Measurements from ENCODE around the gene TIMM29. TPM values are rescaled to one million over a fixed set of nuclear protein-coding genes. Genes with fewer than 3 reads are reported as not detected.
A peak's percentile ranks its signal among the peaks of the same experiment; 100 is the strongest.

TIMM29 gene
- polyA plus RNA-seq, 1 experiment, result 9.1 TPM

GRCh38 chr19:10891405-10892086 lies 37.1 kb upstream of the TIMM29 start:
- H3K4me3 ChIP-seq (ENCODE audit: low read depth, low read length), result no peak overlapping the region
- ChIA-PET CTCF (interaction anchor here (0.6 kb wide), 1 partner anchor 112 kb away, joined by 3 read pairs; no protein-coding TSS in a partner anchor), POLR2A (no interaction called here)
- no peaks in the 10 kb centered on the region; the same call in 1 of the 2 replicates for H3K36me3 ChIP-seq (ENCODE audit: control insufficient read depth, insufficient read depth, low read length)
- TF ChIP-seq, protein P1, sequence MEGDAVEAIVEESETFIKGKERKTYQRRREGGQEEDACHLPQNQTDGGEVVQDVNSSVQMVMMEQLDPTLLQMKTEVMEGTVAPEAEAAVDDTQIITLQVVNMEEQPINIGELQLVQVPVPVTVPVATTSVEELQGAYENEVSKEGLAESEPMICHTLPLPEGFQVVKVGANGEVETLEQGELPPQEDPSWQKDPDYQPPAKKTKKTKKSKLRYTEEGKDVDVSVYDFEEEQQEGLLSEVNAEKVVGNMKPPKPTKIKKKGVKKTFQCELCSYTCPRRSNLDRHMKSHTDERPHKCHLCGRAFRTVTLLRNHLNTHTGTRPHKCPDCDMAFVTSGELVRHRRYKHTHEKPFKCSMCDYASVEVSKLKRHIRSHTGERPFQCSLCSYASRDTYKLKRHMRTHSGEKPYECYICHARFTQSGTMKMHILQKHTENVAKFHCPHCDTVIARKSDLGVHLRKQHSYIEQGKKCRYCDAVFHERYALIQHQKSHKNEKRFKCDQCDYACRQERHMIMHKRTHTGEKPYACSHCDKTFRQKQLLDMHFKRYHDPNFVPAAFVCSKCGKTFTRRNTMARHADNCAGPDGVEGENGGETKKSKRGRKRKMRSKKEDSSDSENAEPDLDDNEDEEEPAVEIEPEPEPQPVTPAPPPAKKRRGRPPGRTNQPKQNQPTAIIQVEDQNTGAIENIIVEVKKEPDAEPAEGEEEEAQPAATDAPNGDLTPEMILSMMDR (IDR thresholded peaks at IDR 0.05; ENCODE audit: insufficient read depth, low read depth, low read length), result no peak
- no peaks in the 10 kb centered on the region for H3K27me3 ChIP-seq (ENCODE audit: control insufficient read depth, insufficient read depth, low read length)
- no peak for DNase-seq (ENCODE audit: low read depth)

- TF ChIP-seq, protein P1 (IDR thresholded peaks at IDR 0.05; ENCODE audit: insufficient read depth, low read depth, low read length), result no peak
- POLR2A ChIA-PET, result no interaction called here
- H3K27me3 ChIP-seq (ENCODE audit: control insufficient read depth, insufficient read depth, low read length), result no peaks in the 10 kb centered on the region
- DNase-seq (ENCODE audit: low read depth), result no peak
- H3K4me3 ChIP-seq (ENCODE audit: low read depth, low read length), result no peak overlapping the region
- no peaks in the 10 kb centered on the region; the same call in 1 of the 2 replicates for H3K36me3 ChIP-seq (ENCODE audit: control insufficient read depth, insufficient read depth, low read length)
- CTCF ChIA-PET, result interaction anchor here (1.4 kb wide), 1 partner anchor 20 kb away, joined by 4 read pairs; no protein-coding TSS in a partner anchor
Observed at GRCh38 chr19:10892256-10892655, 36.4 kb upstream of the TIMM29 start.

GRCh38 chr19:10894911-10895213 lies 33.7 kb upstream of the TIMM29 start:
- TF ChIP-seq, protein P1 (IDR thresholded peaks at IDR 0.05; ENCODE audit: insufficient read depth, low read depth, low read length), result no peak
- ChIA-PET CTCF (no interaction called here), POLR2A (no interaction called here)
- Histone ChIP-seq H3K4me3 (ENCODE audit: low read depth, low read length) (no peak overlapping the region), H3K27me3 (ENCODE audit: control insufficient read depth, insufficient read depth, low read length) (no peaks in the 10 kb centered on the region), H3K36me3 (ENCODE audit: control insufficient read depth, insufficient read depth, low read length) (no peaks in the 10 kb centered on the region)
- DNase-seq (ENCODE audit: low read depth), result no peak

GRCh38 chr19:10895363-10895762 lies 33.2 kb upstream of the TIMM29 start:
- POLR2A ChIA-PET, result no interaction called here
- CTCF ChIA-PET, result no interaction called here
- H3K36me3 ChIP-seq (ENCODE audit: control insufficient read depth, insufficient read depth, low read length), result no peaks in the 10 kb centered on the region
- H3K4me3 ChIP-seq (ENCODE audit: low read depth, low read length), result no peak overlapping the region
- no peaks in the 10 kb centered on the region for H3K27me3 ChIP-seq (ENCODE audit: control insufficient read depth, insufficient read depth, low read length)
- TF ChIP-seq, protein P1 (IDR thresholded peaks at IDR 0.05; ENCODE audit: insufficient read depth, low read depth, low read length), result no peak
- no peak for DNase-seq (ENCODE audit: low read depth)

- Histone ChIP-seq H3K4me3 (ENCODE audit: low read depth, low read length) (no peak overlapping the region), H3K36me3 (ENCODE audit: control insufficient read depth, insufficient read depth, low read length) (no peaks in the 10 kb centered on the region), H3K27me3 (ENCODE audit: control insufficient read depth, insufficient read depth, low read length) (no peaks in the 10 kb centered on the region)
- CTCF ChIA-PET, result no interaction called here
- DNase-seq (ENCODE audit: low read depth), result no peak
- TF ChIP-seq, protein P1 (IDR thresholded peaks at IDR 0.05; ENCODE audit: insufficient read depth, low read depth, low read length), result 0 out of 2 replicates have a peak, but pooled peaks have one; percentile 12
- POLR2A ChIA-PET, result no interaction called here
Observed at GRCh38 chr19:10895920-10896319, 32.7 kb upstream of the TIMM29 start.
